Effector memory CD4-positive, alpha-beta T cell (primary cell): ENCODE results near the gene TSC1.

ENCODE experiments used
- DNase-seq, 3 donors: peaks; one replicate each; pipeline ENCODE4 v3.0.0-alpha.2; 2020
- H3K27ac ChIP-seq: 2 replicates; pipeline ENCODE4 v1.7.0; 2013; ENCODE audit warnings: mild to moderate bottlenecking, low read length, moderate library complexity; ENCODE audit not compliant: insufficient read depth, poor library complexity, severe bottlenecking
- H3K27me3 ChIP-seq: replicated peaks from 2 replicates; pipeline ENCODE4 v1.7.0; 2013; ENCODE audit warnings: mild to moderate bottlenecking, low read length; ENCODE audit not compliant: insufficient read depth, control insufficient read depth, poor library complexity, severe bottlenecking
- H3K36me3 ChIP-seq: 2 replicates; pipeline ENCODE4 v1.7.0; 2013; ENCODE audit warnings: mild to moderate bottlenecking, low read length, moderate library complexity; ENCODE audit not compliant: control insufficient read depth, insufficient read depth
- H3K4me1 ChIP-seq: 2 replicates; pipeline ENCODE4 v1.7.0; 2013; ENCODE audit warnings: low read length, mild to moderate bottlenecking; ENCODE audit not compliant: control insufficient read depth, insufficient read depth, poor library complexity, severe bottlenecking
- H3K4me3 ChIP-seq: 2 replicates; pipeline ENCODE4 v1.7.0; 2013; ENCODE audit warnings: low read length, low read depth, mild to moderate bottlenecking; ENCODE audit not compliant: insufficient read depth, poor library complexity, severe bottlenecking
- H3K9me3 ChIP-seq: 2 replicates; pipeline ENCODE4 v1.7.0; 2013; ENCODE audit warnings: mild to moderate bottlenecking, low read length, moderate library complexity; ENCODE audit not compliant: control insufficient read depth

The TSC1 gene

DNA sequence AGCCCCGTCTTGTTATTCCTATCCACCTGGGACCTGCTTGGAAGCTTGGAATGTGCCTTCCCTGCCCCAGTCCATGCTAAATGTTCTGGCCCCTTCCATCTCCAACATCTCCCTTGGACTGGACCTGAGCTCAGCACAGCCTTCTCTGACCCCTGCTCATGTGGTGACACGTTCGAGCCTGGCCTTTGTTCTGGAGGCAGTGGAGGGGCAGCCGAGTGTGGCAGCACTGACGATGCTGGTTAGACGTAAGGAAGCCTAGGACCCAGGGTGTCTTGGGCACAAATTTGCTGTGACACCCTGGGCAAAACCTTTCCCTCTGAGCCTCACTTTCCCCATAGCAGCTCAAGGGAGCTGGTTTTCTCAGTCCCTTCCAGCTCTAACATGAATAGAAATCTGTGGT is 61.8 kb downstream of the TSC1 start:
- Histone ChIP-seq H3K4me1 (peaks cover 10% of the 10 kb centered on the region), H3K27ac (no peak overlapping the region)
- DNase-seq = no peak

DNA sequence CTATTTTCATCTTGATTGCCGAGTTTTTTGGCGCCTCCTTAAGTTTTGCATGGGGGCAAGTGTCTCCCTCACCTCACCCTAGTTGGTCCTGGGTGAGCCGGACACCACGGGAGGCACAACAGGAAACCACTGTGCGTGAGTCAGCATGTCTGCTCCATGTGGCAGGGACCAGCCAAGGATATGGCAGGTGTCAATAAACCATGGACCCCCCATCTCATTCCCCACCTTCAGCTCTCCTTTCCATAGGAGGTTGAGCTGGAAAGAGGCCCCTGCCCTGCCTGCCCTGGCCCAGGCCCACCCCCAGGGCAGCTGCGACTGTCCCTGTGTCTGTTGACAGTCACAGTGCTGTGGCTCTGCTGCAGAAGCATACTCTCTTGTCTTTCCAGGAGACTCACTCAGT is 62.6 kb downstream of the TSC1 start:
- H3K4me3 ChIP-seq = no peak overlapping the region
- H3K27ac ChIP-seq = no peak overlapping the region
- no peaks in the 10 kb centered on the region for H3K36me3 ChIP-seq
- no peaks in the 10 kb centered on the region for H3K9me3 ChIP-seq
- DNase-seq = no peak
- H3K4me1 ChIP-seq = peaks cover 13% of the 10 kb centered on the region
- H3K27me3 ChIP-seq = no peaks in the 10 kb centered on the region

More for the DNA sequence above, 61.8 kb downstream of the TSC1 start:
- Histone ChIP-seq H3K4me3 (no peak overlapping the region), H3K27me3 (no peaks in the 10 kb centered on the region), H3K9me3 (no peaks in the 10 kb centered on the region), H3K36me3 (no peaks in the 10 kb centered on the region)

- H3K9me3 ChIP-seq = no peaks in the 10 kb centered on the region
- no peak overlapping the region for H3K27ac ChIP-seq
- H3K27me3 ChIP-seq = no peaks in the 10 kb centered on the region
- no peak overlapping the region for H3K4me3 ChIP-seq
- DNase-seq = no peak
- H3K36me3 ChIP-seq = no peaks in the 10 kb centered on the region
- H3K4me1 ChIP-seq = peaks cover 13% of the 10 kb centered on the region
Measured at GRCh38 chr9:132880324-132880661, 64.1 kb downstream of the TSC1 start.

GRCh38 chr9:132879457-132880323 is 64.7 kb downstream of the TSC1 start:
- Histone ChIP-seq H3K36me3 (no peaks in the 10 kb centered on the region), H3K9me3 (no peaks in the 10 kb centered on the region), H3K27me3 (no peaks in the 10 kb centered on the region), H3K27ac (no peak overlapping the region), H3K4me3 (no peak overlapping the region), H3K4me1 (peaks cover 13% of the 10 kb centered on the region)
- no peak for DNase-seq

DNA sequence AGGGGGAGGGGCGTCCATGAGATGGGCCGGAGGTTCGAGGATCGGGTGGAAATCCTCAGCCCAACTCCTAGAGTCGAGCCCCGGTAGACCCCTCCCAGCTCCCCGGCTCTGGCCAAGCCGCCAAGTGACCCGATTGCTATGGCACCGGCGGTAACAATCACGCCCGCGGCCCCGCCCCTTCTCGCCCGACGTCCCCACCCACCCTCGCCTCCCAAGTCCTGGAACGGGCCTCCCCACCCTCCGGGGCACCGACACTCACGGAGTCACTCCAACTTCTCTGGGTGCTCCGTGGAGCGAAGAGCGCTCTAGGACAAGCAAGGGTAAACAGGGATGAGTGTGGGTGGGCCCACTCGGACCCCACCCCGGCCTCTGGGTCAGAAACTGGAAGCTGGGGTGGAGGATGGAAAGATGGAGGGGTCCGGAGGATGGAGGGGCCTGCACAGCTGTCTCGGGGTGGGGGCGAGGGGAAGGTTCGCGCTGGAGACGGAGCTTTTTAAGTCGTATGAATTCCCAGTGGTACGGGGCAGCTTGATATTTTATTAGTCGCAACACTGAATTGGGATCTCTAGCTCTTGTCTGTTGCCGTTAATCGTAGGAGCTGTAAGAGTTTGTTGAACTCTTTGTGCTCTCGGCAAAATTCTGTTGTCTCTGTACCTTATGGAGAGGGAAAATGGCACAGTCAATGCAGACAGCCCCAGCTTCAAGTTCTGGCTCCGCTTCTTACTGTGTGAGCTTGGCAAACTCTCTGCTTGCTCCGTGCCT is 65.5 kb downstream of the TSC1 start, which contains the start of gene SPACA9:
TSS of gene SPACA9 (plus strand) at position 204 of the 762 bp plus-strand sequence. CDS start 5,050 bp downstream, outside the sequence.
- H3K27ac ChIP-seq = peak within 1 kb of the TSS; percentile 68
- H3K27me3 ChIP-seq = no peaks in the 10 kb centered on the region
- peak in 2 of 3 donors; percentile 3 to 21 for DNase-seq
- no peaks in the 10 kb centered on the region for H3K9me3 ChIP-seq
- peak within 1 kb of the TSS; percentile 97 for H3K4me3 ChIP-seq
- H3K36me3 ChIP-seq = no peaks in the 10 kb centered on the region
- H3K4me1 ChIP-seq = peaks cover 13% of the 10 kb centered on the region

DNA sequence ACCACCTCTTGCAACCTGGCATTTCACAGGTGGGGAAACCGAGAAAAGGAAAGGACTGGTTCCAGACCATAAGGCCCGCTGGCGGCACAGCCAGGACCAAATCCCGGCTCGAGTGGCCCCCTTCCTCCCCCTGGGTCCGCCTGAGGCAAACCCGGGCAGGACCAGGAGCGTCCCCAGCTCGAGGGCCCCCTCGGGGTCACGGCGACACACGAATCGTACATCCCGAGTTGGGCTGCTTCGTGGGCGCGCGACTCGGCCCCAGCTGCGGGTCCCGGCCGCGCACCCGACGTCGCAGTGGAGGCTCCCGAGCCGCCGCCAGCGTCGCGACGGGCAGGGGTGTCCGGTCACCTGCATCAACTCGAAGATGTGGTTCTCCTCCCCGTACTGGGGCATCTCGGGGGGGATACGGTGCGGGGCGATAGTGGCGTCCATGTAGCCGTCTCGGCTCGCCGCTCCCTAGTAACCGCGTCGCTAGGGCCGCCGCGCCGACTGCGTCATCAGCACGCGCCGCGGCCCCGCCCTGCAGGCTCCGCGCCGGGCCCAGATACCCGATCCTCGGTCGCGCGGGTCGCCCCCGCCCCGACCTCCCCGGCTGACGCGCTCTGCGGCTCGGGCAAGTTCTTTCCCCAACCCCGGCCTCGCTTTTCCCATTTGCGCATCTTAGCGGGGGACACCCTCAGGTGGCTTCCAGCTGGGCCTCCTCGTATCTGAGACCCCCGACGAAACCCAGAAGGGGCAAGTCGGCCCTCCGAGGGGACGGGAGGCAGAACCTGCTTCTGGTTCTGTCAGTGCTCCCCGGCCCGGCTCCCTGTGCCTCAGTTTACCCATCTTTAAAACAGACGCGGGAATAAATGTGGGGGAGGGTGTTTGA is 66.4 kb downstream of the TSC1 start, which contains the start of gene AK8:
TSS of gene AK8 (minus strand) at position 461 of the 871 bp plus-strand sequence. CDS start at position 432, 29 bp downstream.
- Histone ChIP-seq H3K4me1 (peaks cover 13% of the 10 kb centered on the region), H3K36me3 (no peaks in the 10 kb centered on the region), H3K27me3 (no peaks in the 10 kb centered on the region), H3K9me3 (no peaks in the 10 kb centered on the region), H3K27ac (peak within 1 kb of the TSS; percentile 68), H3K4me3 (peak within 1 kb of the TSS; percentile 97)
- peak; percentile 61 to 66 (median 62) for DNase-seq

DNA sequence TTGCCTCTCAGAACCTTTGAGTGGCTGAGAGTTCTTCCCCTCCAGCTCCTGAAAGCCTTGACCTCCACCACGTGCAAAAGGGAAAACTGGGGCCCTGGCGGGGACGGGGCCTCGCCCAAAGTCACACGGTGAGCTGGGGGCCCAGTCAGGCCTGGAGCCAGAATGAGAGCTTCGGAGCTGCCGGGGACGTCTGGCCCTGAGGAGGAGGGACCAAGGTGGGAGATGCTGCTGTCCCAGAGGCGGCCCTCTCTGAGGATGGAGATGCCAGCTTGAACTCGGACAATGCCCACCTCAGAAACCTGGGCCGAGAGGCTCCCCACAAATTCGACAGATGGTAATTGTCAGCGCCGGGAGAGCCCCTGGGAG is 67.0 kb downstream of the TSC1 start:
- Histone ChIP-seq H3K36me3 (no peaks in the 10 kb centered on the region), H3K4me3 (peak overlapping the region; percentile 97), H3K27me3 (no peaks in the 10 kb centered on the region), H3K9me3 (no peaks in the 10 kb centered on the region), H3K27ac (peak overlapping the region; percentile 68), H3K4me1 (peaks cover 13% of the 10 kb centered on the region)
- no peak for DNase-seq

- no peak for DNase-seq
- Histone ChIP-seq H3K27ac (no peak overlapping the region), H3K9me3 (no peaks in the 10 kb centered on the region), H3K4me3 (no peak overlapping the region), H3K4me1 (peaks cover 13% of the 10 kb centered on the region), H3K36me3 (no peaks in the 10 kb centered on the region), H3K27me3 (no peaks in the 10 kb centered on the region)
Measured at GRCh38 chr9:132876849-132877248, 67.6 kb downstream of the TSC1 start.

DNA sequence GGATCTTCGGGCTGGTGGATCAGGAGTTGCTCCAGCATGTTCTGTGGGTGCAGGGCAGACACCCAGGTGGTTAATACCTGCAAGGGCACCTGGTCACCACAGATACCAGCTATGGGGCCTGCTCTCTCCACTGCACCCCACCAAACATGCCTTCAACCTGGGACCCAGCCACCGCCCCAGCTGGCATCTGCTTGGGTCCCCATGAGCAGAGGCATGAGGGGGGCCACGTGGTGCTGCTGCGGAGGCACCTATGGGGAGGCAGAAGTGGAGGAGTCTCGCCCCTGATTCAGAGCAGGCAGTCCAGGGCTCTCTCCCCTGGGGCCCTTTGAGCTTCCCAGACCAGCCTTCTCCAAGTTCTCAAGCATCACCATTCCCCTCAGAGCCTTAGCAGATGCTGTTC is 69.3 kb downstream of the TSC1 start:
- Histone ChIP-seq H3K4me3 (no peak overlapping the region), H3K27ac (no peak overlapping the region), H3K4me1 (peaks cover 13% of the 10 kb centered on the region), H3K9me3 (no peaks in the 10 kb centered on the region), H3K27me3 (no peaks in the 10 kb centered on the region), H3K36me3 (no peaks in the 10 kb centered on the region)
- DNase-seq = no peak
